ENCODE data around the gene DUSP6.

Gene DUSP6

GRCh38 chr12:89356069-89356665 is 3.9 kb upstream of the DUSP6 start:
- H4K91ac ChIP-seq (ENCODE audit: low read length) = no peak overlapping the region
- 95% methylated on average over 2 of the region's 4 CpGs for WGBS
- H3K4ac ChIP-seq (ENCODE audit: low read depth in 1 of 2, low read length in 2 of 2) = no peak overlapping the region
- peak overlapping the region; percentile 77 for H3K4me2 ChIP-seq (ENCODE audit: low read length, poor library complexity, severe bottlenecking)
- H3K79me1 ChIP-seq (replicated peaks; ENCODE audit: low read length, poor library complexity, severe bottlenecking) = peaks cover 13% of the 10 kb centered on the region
- H3K27me3 ChIP-seq (ENCODE audit: control insufficient read depth in 1 of 2, insufficient read depth in 1 of 2, low read length in 2 of 2) = no peaks in the 10 kb centered on the region
- H2BK120ac ChIP-seq (ENCODE audit: low read depth, low read length) = no peak overlapping the region
- no peak overlapping the region for H2BK5ac ChIP-seq (ENCODE audit: low read depth, low read length, poor library complexity, severe bottlenecking)
- H2AK5ac ChIP-seq (ENCODE audit: low read length, severe bottlenecking) = peak overlapping the region; percentile 22
- H4K8ac ChIP-seq (ENCODE audit: low read length) = no peak overlapping the region
- peaks cover 7% of the 10 kb centered on the region for H3K4me1 ChIP-seq (ENCODE audit: control insufficient read depth, insufficient read depth, low read depth, low read length)
- H2BK12ac ChIP-seq (ENCODE audit: low read length in 2 of 2) = no peak overlapping the region
- no peak for DNase-seq
- no peak overlapping the region for H3K18ac ChIP-seq (ENCODE audit: low read depth in 1 of 2, low read length in 2 of 2)
- no peak overlapping the region for H3K9ac ChIP-seq (ENCODE audit: low read length)
- H2AFZ ChIP-seq (ENCODE audit: low read depth, low read length) = no peak overlapping the region
- H3K27ac ChIP-seq (ENCODE audit: low read length, poor library complexity, severe bottlenecking) = peak overlapping the region; percentile 30
- H3K23ac ChIP-seq (ENCODE audit: low read length in 2 of 2) = no peak overlapping the region
- H3K36me3 ChIP-seq (ENCODE audit: control insufficient read depth in 1 of 2, insufficient read depth in 2 of 2, low read depth in 1 of 2, low read length in 2 of 2) = peaks cover 0 to 26% of the 10 kb centered on the region in 2 experiments
- H3K14ac ChIP-seq (ENCODE audit: low read length in 2 of 2) = no peak overlapping the region
- H2BK15ac ChIP-seq (ENCODE audit: low read depth, poor library complexity, severe bottlenecking) = no peak overlapping the region
- no peak overlapping the region for H3K4me3 ChIP-seq (ENCODE audit: insufficient read depth in 1 of 2, low read depth in 1 of 2, low read length in 2 of 2)
- H3K9me3 ChIP-seq (ENCODE audit: control insufficient read depth, low read length) = no peaks in the 10 kb centered on the region

GRCh38 chr12:89355243-89356068 is 3.2 kb upstream of the DUSP6 start:
- Histone ChIP-seq H4K91ac (ENCODE audit: low read length) (peak overlapping the region; percentile 35), H2BK120ac (ENCODE audit: low read depth, low read length) (peak overlapping the region; percentile 98), H3K23ac (ENCODE audit: low read length in 2 of 2) (no peak overlapping the region), H2AFZ (ENCODE audit: low read depth, low read length) (no peak overlapping the region), H3K14ac (ENCODE audit: low read length in 2 of 2) (no peak overlapping the region), H3K4ac (ENCODE audit: low read depth in 1 of 2, low read length in 2 of 2) (no peak overlapping the region), H2BK5ac (ENCODE audit: low read depth, low read length, poor library complexity, severe bottlenecking) (peak overlapping the region; percentile 58), H3K36me3 (ENCODE audit: control insufficient read depth in 1 of 2, insufficient read depth in 2 of 2, low read depth in 1 of 2, low read length in 2 of 2) (peaks cover 0 to 27% of the 10 kb centered on the region in 2 experiments), H2AK5ac (ENCODE audit: low read length, severe bottlenecking) (peak overlapping the region; percentile 55), H3K9ac (ENCODE audit: low read length) (peak overlapping the region; percentile 100), H3K9me3 (ENCODE audit: control insufficient read depth, low read length) (no peaks in the 10 kb centered on the region), H3K27ac (ENCODE audit: low read length, poor library complexity, severe bottlenecking) (peak overlapping the region; percentile 91), H4K8ac (ENCODE audit: low read length) (peak overlapping the region; percentile 80), H3K79me1 (replicated peaks; ENCODE audit: low read length, poor library complexity, severe bottlenecking) (peaks cover 8% of the 10 kb centered on the region), H3K4me2 (ENCODE audit: low read length, poor library complexity, severe bottlenecking) (peak overlapping the region; percentile 77), H2BK12ac (ENCODE audit: low read length in 2 of 2) (peak overlapping the region in 1 of 2 experiments; percentile 69), H3K27me3 (ENCODE audit: control insufficient read depth in 1 of 2, insufficient read depth in 1 of 2, low read length in 2 of 2) (no peaks in the 10 kb centered on the region), H2BK15ac (ENCODE audit: low read depth, poor library complexity, severe bottlenecking) (peak overlapping the region; percentile 44), H3K18ac (ENCODE audit: low read depth in 1 of 2, low read length in 2 of 2) (peak overlapping the region; percentile 31 to 98), H3K4me1 (ENCODE audit: control insufficient read depth, insufficient read depth, low read depth, low read length) (peaks cover 7% of the 10 kb centered on the region), H3K4me3 (ENCODE audit: insufficient read depth in 1 of 2, low read depth in 1 of 2, low read length in 2 of 2) (peak overlapping the region; percentile 31 to 98)
- DNase-seq = peak; percentile 56
- 46% methylated on average over 18 of the region's 18 CpGs for WGBS

DNA sequence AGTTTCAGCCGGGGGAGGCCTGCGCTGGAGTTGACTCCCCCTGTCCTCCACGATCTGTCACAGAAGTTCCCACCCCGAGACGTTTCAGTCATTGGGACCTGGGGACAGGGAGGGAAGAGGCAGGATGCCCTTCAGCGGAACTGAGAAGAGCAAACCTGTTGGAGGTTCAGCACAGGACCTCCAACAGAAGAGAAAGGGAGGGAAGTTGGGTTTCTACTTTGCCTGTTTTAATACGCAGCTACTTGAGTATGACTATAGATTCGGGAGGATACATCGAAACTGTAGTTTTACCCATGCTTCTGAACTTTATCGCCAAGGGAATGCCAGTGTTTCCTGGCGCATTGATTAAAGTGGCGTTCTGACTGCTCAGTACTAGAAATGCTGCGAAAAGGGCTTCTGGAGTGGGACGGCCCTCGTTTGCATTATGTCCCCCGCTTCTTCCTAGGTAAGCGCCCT is 2.3 kb upstream of the DUSP6 start:
- Histone ChIP-seq H3K4me1 (ENCODE audit: control insufficient read depth, insufficient read depth, low read depth, low read length) (peaks cover 7% of the 10 kb centered on the region), H3K18ac (ENCODE audit: low read depth in 1 of 2, low read length in 2 of 2) (peak overlapping the region; percentile 98), H3K14ac (ENCODE audit: low read length in 2 of 2) (peak overlapping the region in 1 of 2 experiments; percentile 26), H3K4ac (ENCODE audit: low read depth in 1 of 2, low read length in 2 of 2) (peak overlapping the region; percentile 76 to 90), H3K23ac (ENCODE audit: low read length in 2 of 2) (peak overlapping the region in 1 of 2 experiments; percentile 23), H3K36me3 (ENCODE audit: control insufficient read depth in 1 of 2, insufficient read depth in 2 of 2, low read depth in 1 of 2, low read length in 2 of 2) (peaks cover 0 to 35% of the 10 kb centered on the region in 2 experiments), H3K79me1 (replicated peaks; ENCODE audit: low read length, poor library complexity, severe bottlenecking) (peaks cover 7% of the 10 kb centered on the region), H3K9me3 (ENCODE audit: control insufficient read depth, low read length) (no peaks in the 10 kb centered on the region), H3K9ac (ENCODE audit: low read length) (peak overlapping the region; percentile 100), H2BK120ac (ENCODE audit: low read depth, low read length) (peak overlapping the region; percentile 98), H3K4me3 (ENCODE audit: insufficient read depth in 1 of 2, low read depth in 1 of 2, low read length in 2 of 2) (peak overlapping the region; percentile 72 to 98), H3K4me2 (ENCODE audit: low read length, poor library complexity, severe bottlenecking) (peak overlapping the region; percentile 77), H2BK5ac (ENCODE audit: low read depth, low read length, poor library complexity, severe bottlenecking) (peak overlapping the region; percentile 99), H2BK12ac (ENCODE audit: low read length in 2 of 2) (peak overlapping the region; percentile 38 to 51), H2AFZ (ENCODE audit: low read depth, low read length) (peak overlapping the region; percentile 42), H4K8ac (ENCODE audit: low read length) (peak overlapping the region; percentile 98), H2AK5ac (ENCODE audit: low read length, severe bottlenecking) (peak overlapping the region; percentile 20), H2BK15ac (ENCODE audit: low read depth, poor library complexity, severe bottlenecking) (peak overlapping the region; percentile 66), H3K27me3 (ENCODE audit: control insufficient read depth in 1 of 2, insufficient read depth in 1 of 2, low read length in 2 of 2) (no peaks in the 10 kb centered on the region), H4K91ac (ENCODE audit: low read length) (peak overlapping the region; percentile 100), H3K27ac (ENCODE audit: low read length, poor library complexity, severe bottlenecking) (peak overlapping the region; percentile 91)
- 12% methylated on average over 17 of the region's 17 CpGs for WGBS
- DNase-seq = peak; percentile 57
